ENCODE data around the gene ARGLU1. TPM values are rescaled to one million over a fixed set of nuclear protein-coding genes. Genes with fewer than 3 reads are reported as not detected.

Gene ARGLU1
- polyA plus RNA-seq, 3 donors from 2014 or later: 27.0 to 56.7 (median 39.8) TPM

- Mint-ChIP-seq H3K27ac (peak overlapping the region in 5 of 6 donors; percentile 10 to 89 (median 75)), H3K4me1 (peaks cover 30 to 35% of the 10 kb centered on the region in 2 donors), H3K36me3 (peaks cover 0 to 7% (median 0%) of the 10 kb centered on the region in 3 donors), H3K4me3 (peak overlapping the region in 3 of 5 donors; percentile 49 to 71 (median 55)), H3K9me3 (no peaks in the 10 kb centered on the region), H3K27me3 (ENCODE audit: low read depth in 3 of 3) (peaks cover 7 to 13% (median 11%) of the 10 kb centered on the region in 3 donors)
- peak in 2 of 3 donors; percentile 58 to 87 for DNase-seq
Observed at GRCh38 chr13:106570299-106570852, 2.4 kb upstream of the ARGLU1 start.

- peaks cover 40 to 44% of the 10 kb centered on the region in 2 donors for H3K4me1 Mint-ChIP-seq
- peaks cover 0 to 7% (median 0%) of the 10 kb centered on the region in 3 donors for H3K36me3 Mint-ChIP-seq
- H3K27ac Mint-ChIP-seq: peak overlapping the region in 2 of 6 donors; percentile 62 to 71
- H3K9me3 Mint-ChIP-seq: no peaks in the 10 kb centered on the region
- peak overlapping the region in 2 of 5 donors; percentile 11 to 71 for H3K4me3 Mint-ChIP-seq
- no peak for DNase-seq
- peaks cover 7 to 11% (median 10%) of the 10 kb centered on the region in 3 donors for H3K27me3 Mint-ChIP-seq (ENCODE audit: low read depth in 3 of 3)
Observed at GRCh38 chr13:106569233-106570095, 1.5 kb upstream of the ARGLU1 start.

- peak overlapping the region; percentile 96 to 99 (median 97) for H3K4me3 Mint-ChIP-seq
- peaks cover 50 to 53% of the 10 kb centered on the region in 2 donors for H3K4me1 Mint-ChIP-seq
- H3K27ac Mint-ChIP-seq: peak overlapping the region; percentile 90 to 97 (median 94)
- no peak for DNase-seq
- peaks cover 0 to 7% (median 0%) of the 10 kb centered on the region in 3 donors for H3K36me3 Mint-ChIP-seq
- no peaks in the 10 kb centered on the region for H3K9me3 Mint-ChIP-seq
- H3K27me3 Mint-ChIP-seq (ENCODE audit: low read depth in 3 of 3): peaks cover 7 to 11% (median 10%) of the 10 kb centered on the region in 3 donors
Observed at GRCh38 chr13:106568299-106569003, 514 bp upstream of the ARGLU1 start.

GRCh38 chr13:106566641-106567473 is 1.1 kb downstream of the ARGLU1 start:
- Mint-ChIP-seq H3K4me1 (peaks cover 64 to 66% of the 10 kb centered on the region in 2 donors), H3K27ac (peak overlapping the region; percentile 89 to 97 (median 93)), H3K36me3 (no peaks in the 10 kb centered on the region), H3K27me3 (ENCODE audit: low read depth in 3 of 3) (peaks cover 7 to 8% (median 7%) of the 10 kb centered on the region in 3 donors), H3K9me3 (no peaks in the 10 kb centered on the region), H3K4me3 (peak overlapping the region; percentile 96 to 99 (median 97))
- DNase-seq: peak; percentile 36 to 45 (median 41)

- Mint-ChIP-seq H3K27me3 (ENCODE audit: low read depth in 3 of 3) (peaks cover 7 to 8% (median 7%) of the 10 kb centered on the region in 3 donors), H3K4me1 (peaks cover 75 to 80% of the 10 kb centered on the region in 2 donors), H3K4me3 (peak overlapping the region; percentile 22 to 99 (median 97)), H3K9me3 (no peaks in the 10 kb centered on the region), H3K27ac (peak overlapping the region; percentile 0 to 96 (median 44)), H3K36me3 (no peaks in the 10 kb centered on the region)
- no peak for DNase-seq
Observed at GRCh38 chr13:106565127-106565775, 2.7 kb downstream of the ARGLU1 start.

- Mint-ChIP-seq H3K4me3 (peak overlapping the region in 3 of 5 donors; percentile 2 to 19 (median 18)), H3K27me3 (ENCODE audit: low read depth in 3 of 3) (peaks cover 2 to 4% (median 3%) of the 10 kb centered on the region in 3 donors), H3K27ac (peak overlapping the region in 2 of 6 donors; percentile 49 to 52), H3K4me1 (peaks cover 78 to 98% of the 10 kb centered on the region in 2 donors), H3K36me3 (peaks cover 0 to 19% (median 11%) of the 10 kb centered on the region in 3 donors), H3K9me3 (no peaks in the 10 kb centered on the region)
- DNase-seq: no peak
Observed at GRCh38 chr13:106562301-106562700, 5.6 kb downstream of the ARGLU1 start.

- peaks cover 0 to under 1% (median 0%) of the 10 kb centered on the region in 3 donors for H3K27me3 Mint-ChIP-seq (ENCODE audit: low read depth in 3 of 3)
- peak overlapping the region; percentile 22 to 75 (median 44) for H3K27ac Mint-ChIP-seq
- H3K4me3 Mint-ChIP-seq: peak overlapping the region in 2 of 5 donors; percentile 2 to 19
- H3K36me3 Mint-ChIP-seq: peaks cover 0 to 25% (median 13%) of the 10 kb centered on the region in 3 donors
- H3K4me1 Mint-ChIP-seq: peaks cover 73 to 98% of the 10 kb centered on the region in 2 donors
- H3K9me3 Mint-ChIP-seq: no peaks in the 10 kb centered on the region
- peak in 1 of 3 donors; percentile 16 for DNase-seq
Observed at GRCh38 chr13:106561551-106562170, 6.3 kb downstream of the ARGLU1 start.

GRCh38 chr13:106560821-106561220 is 7.1 kb downstream of the ARGLU1 start:
- Mint-ChIP-seq H3K36me3 (peaks cover 3 to 33% (median 20%) of the 10 kb centered on the region in 3 donors), H3K4me3 (peak overlapping the region in 1 of 5 donors; percentile 19), H3K27me3 (ENCODE audit: low read depth in 3 of 3) (peaks cover 0 to 1% (median 0%) of the 10 kb centered on the region in 3 donors), H3K9me3 (no peaks in the 10 kb centered on the region), H3K27ac (peak overlapping the region; percentile 4 to 35 (median 26)), H3K4me1 (peaks cover 66 to 98% of the 10 kb centered on the region in 2 donors)
- no peak for DNase-seq

GRCh38 chr13:106558527-106558926 is 9.4 kb downstream of the ARGLU1 start:
- peak overlapping the region in 2 of 6 donors; percentile 2 to 54 for H3K27ac Mint-ChIP-seq
- H3K4me1 Mint-ChIP-seq: peaks cover 54 to 98% of the 10 kb centered on the region in 2 donors

GRCh38 chr13:106555631-106556328 is 12.2 kb downstream of the ARGLU1 start:
- DNase-seq: no peak
- Mint-ChIP-seq H3K4me3 (no peak overlapping the region), H3K4me1 (peaks cover 43 to 99% of the 10 kb centered on the region in 2 donors), H3K27me3 (ENCODE audit: low read depth in 3 of 3) (peaks cover 0 to 5% (median 1%) of the 10 kb centered on the region in 3 donors), H3K27ac (peak overlapping the region in 1 of 6 donors; percentile 1), H3K36me3 (peaks cover 9 to 45% (median 40%) of the 10 kb centered on the region in 3 donors), H3K9me3 (no peaks in the 10 kb centered on the region)

More at GRCh38 chr13:106558527-106558926, 9.4 kb downstream of the ARGLU1 start:
- no peak for DNase-seq
- H3K4me3 Mint-ChIP-seq: no peak overlapping the region
- no peaks in the 10 kb centered on the region for H3K9me3 Mint-ChIP-seq
- peaks cover 0 to 5% (median 1%) of the 10 kb centered on the region in 3 donors for H3K27me3 Mint-ChIP-seq (ENCODE audit: low read depth in 3 of 3)
- peaks cover 9 to 45% (median 40%) of the 10 kb centered on the region in 3 donors for H3K36me3 Mint-ChIP-seq

- Mint-ChIP-seq H3K4me1 (peaks cover 53 to 99% of the 10 kb centered on the region in 2 donors), H3K36me3 (peaks cover 9 to 28% (median 25%) of the 10 kb centered on the region in 3 donors)
Observed at GRCh38 chr13:106551751-106552150, 16.2 kb downstream of the ARGLU1 start.

More at GRCh38 chr13:106551751-106552150, 16.2 kb downstream of the ARGLU1 start:
- DNase-seq: no peak
- peaks cover 1 to 5% (median 1%) of the 10 kb centered on the region in 3 donors for H3K27me3 Mint-ChIP-seq (ENCODE audit: low read depth in 3 of 3)
- no peaks in the 10 kb centered on the region for H3K9me3 Mint-ChIP-seq
- H3K4me3 Mint-ChIP-seq: no peak overlapping the region
- peak overlapping the region in 2 of 6 donors; percentile 6 to 33 for H3K27ac Mint-ChIP-seq

Measured in immature natural killer cell (primary cell).